ENCODE data around the gene AANAT.

AANAT gene

DNA sequence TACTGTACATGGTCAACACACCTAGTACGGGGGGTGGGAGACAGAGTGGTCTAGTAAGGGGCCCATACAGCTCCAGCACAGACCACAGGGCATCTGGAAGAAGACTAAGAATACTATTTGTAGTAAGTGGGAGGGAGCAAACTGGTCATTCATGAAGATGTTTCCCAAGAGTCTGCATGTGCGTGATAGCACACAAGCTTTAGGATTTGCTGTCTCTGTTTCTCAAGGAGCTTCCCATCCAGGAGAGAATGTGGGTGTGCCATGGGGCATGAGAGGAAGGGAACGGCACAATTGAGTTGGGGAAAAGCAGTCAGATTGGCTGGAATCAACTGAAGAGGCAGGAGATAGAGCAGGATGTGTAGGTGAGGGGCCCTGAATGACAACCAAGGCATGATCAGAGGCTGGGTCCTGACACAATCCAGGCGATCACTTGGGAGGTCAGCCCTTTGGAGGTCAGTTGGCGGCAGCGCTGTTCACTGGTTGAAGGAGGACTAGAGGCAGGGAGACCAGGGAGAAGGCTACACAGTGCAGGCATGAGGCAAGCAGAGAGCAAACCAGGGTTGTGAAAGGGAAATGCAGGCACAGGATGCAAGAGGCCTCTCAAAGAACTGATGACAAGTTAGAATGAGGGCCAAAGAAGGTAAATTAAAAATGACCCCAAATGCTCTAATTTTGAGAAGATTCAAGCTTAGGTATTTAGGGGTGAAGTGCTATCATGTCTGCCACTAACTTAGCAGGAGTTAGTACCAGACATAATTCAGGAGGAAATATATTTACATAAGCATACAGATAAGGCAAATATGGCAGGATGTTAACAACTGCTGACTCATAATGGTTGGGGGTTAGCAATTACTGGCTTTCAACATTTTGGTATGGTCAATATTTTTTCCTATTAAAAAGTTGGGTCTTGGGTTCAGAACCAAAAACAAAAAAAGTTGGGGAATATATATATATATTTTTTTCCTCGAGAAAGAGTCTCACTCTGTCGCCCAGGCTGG, 24.8 kb upstream of the AANAT start:
- Histone ChIP-seq H3K36me3 (no peaks in the 10 kb centered on the region), H3K9me3 (no peaks in the 10 kb centered on the region), H3K4me3 (ENCODE audit: low read depth in 1 of 2, low read length in 1 of 2) (no peak overlapping the region), H3K27me3 (no peaks in the 10 kb centered on the region), H3K27ac (peak overlapping the region; percentile 51), H3K4me1 (ENCODE audit: control insufficient read depth in 1 of 2, insufficient read depth in 1 of 2, low read depth in 1 of 2, low read length in 1 of 2) (peaks cover 36 to 43% of the 10 kb centered on the region in 2 experiments)
- TF ChIP-seq CTCF (IDR thresholded peaks at IDR 0.05), result no peak

GRCh38 chr17:76444518-76445311, 22.7 kb upstream of the AANAT start:
- Histone ChIP-seq H3K27ac (no peak overlapping the region), H3K4me3 (ENCODE audit: low read depth in 1 of 2, low read length in 1 of 2) (no peak overlapping the region), H3K4me1 (ENCODE audit: control insufficient read depth in 1 of 2, insufficient read depth in 1 of 2, low read depth in 1 of 2, low read length in 1 of 2) (peaks cover 36 to 43% of the 10 kb centered on the region in 2 experiments), H3K36me3 (no peaks in the 10 kb centered on the region), H3K9me3 (no peaks in the 10 kb centered on the region), H3K27me3 (no peaks in the 10 kb centered on the region)
- no peak for TF ChIP-seq CTCF (IDR thresholded peaks at IDR 0.05)

- TF ChIP-seq CTCF (IDR thresholded peaks at IDR 0.05), result no peak
- Histone ChIP-seq H3K27ac (no peak overlapping the region), H3K27me3 (no peaks in the 10 kb centered on the region), H3K4me3 (ENCODE audit: low read depth in 1 of 2, low read length in 1 of 2) (no peak overlapping the region), H3K9me3 (no peaks in the 10 kb centered on the region), H3K4me1 (ENCODE audit: control insufficient read depth in 1 of 2, insufficient read depth in 1 of 2, low read depth in 1 of 2, low read length in 1 of 2) (peaks cover 36 to 42% of the 10 kb centered on the region in 2 experiments), H3K36me3 (no peaks in the 10 kb centered on the region)
Measured at GRCh38 chr17:76445697-76446448, 21.5 kb upstream of the AANAT start.

DNA sequence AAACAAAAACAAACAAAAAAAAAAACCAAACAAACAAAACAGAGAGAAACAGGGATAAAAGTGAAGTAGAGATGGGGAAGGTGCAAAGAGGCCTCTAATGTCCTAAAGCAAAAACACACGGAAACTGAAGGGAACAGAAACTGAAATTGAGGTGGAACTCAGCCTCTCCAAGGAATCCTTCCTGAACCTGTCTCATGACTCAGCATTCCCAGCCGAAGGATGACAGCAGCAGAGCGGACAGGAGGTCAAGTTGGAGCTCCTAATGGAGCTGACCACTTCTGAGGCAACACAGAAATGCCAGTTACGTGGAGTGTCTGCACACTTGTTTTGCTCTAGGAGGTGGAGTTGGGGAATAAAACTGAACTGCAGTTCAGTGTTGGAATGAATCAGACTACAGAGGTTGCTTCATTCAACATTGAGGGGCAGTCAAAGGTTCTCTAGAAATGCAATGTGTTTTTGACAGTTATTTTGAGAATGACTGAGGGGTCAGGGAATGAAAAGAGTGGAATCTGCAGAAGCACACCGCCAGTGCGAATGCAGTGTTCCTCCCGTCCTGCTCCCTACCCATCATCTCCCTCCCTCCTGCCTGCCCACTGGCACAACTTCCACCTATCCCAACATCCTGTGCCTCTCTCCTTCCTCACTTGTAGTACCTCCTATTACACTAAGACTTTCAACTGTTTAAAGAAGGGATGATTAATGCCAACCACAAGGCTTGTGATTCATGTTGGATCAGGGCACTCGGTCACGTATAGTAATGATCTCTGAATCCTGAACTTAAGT, 20.8 kb upstream of the AANAT start:
- Histone ChIP-seq H3K27ac (no peak overlapping the region), H3K9me3 (no peaks in the 10 kb centered on the region), H3K36me3 (no peaks in the 10 kb centered on the region), H3K4me3 (ENCODE audit: low read depth in 1 of 2, low read length in 1 of 2) (no peak overlapping the region), H3K27me3 (peaks cover 2% of the 10 kb centered on the region), H3K4me1 (ENCODE audit: control insufficient read depth in 1 of 2, insufficient read depth in 1 of 2, low read depth in 1 of 2, low read length in 1 of 2) (peaks cover 32 to 35% of the 10 kb centered on the region in 2 experiments)
- no peak for TF ChIP-seq CTCF (IDR thresholded peaks at IDR 0.05)
